GM13977 (cell line): ENCODE measurements around the gene WDFY4.

Experiments
- DNase-seq: peaks from one replicate; pipeline ENCODE4 v3.0.0; 2012; ENCODE audit warnings: low spot score
- CTCF ChIP-seq: IDR thresholded peaks from 2 replicates; pipeline ENCODE4 v1.5.1; 2012; ENCODE audit warnings: mild to moderate bottlenecking, control low read depth; ENCODE audit not compliant: insufficient read depth; ENCODE audit errors: extremely low read depth, missing control alignments
- in situ Hi-C: fragments of 300-500 bp; cut with MboI; formaldehyde crosslinking; loops from one replicate; pipeline ENCODE4 v1.12.0; 2022; ENCODE audit warnings: low sequenced_read_pairs, low pct_unique_long_range_greater_than_20kb, mixed read lengths, inconsistent platforms; ENCODE audit not compliant: unreplicated experiment

The WDFY4 gene

GRCh38 chr10:48777110-48777509 lies 92.4 kb downstream of the WDFY4 start:
- no peak for TF ChIP-seq CTCF
- DNase-seq = no peak
- in situ Hi-C loops = no loop called here

GRCh38 chr10:48778193-48778857 lies 93.7 kb downstream of the WDFY4 start:
- in situ Hi-C loops = no loop called here
- DNase-seq = no peak
- no peak for TF ChIP-seq CTCF

GRCh38 chr10:48779077-48779476 lies 94.4 kb downstream of the WDFY4 start:
- no peak for TF ChIP-seq CTCF
- in situ Hi-C loops = no loop called here
- no peak for DNase-seq

GRCh38 chr10:48779546-48780152 lies 95.0 kb downstream of the WDFY4 start:
- no peak for TF ChIP-seq CTCF
- in situ Hi-C loops = no loop called here

GRCh38 chr10:48780341-48780740 lies 95.7 kb downstream of the WDFY4 start:
- in situ Hi-C loops = no loop called here
- DNase-seq = no peak
- TF ChIP-seq CTCF = no peak

More at GRCh38 chr10:48779546-48780152, 95.0 kb downstream of the WDFY4 start:
- no peak for DNase-seq

GRCh38 chr10:48782386-48782785 lies 97.7 kb downstream of the WDFY4 start:
- in situ Hi-C loops = no loop called here
- DNase-seq = no peak
- no peak for TF ChIP-seq CTCF
